Left lung (tissue), 10 donors: Measurements from ENCODE around the gene HAO1. TPM values are rescaled to one million over a fixed set of nuclear protein-coding genes. Genes with fewer than 3 reads are reported as not detected.

Experiments used
- ATAC-seq: fragments of 200-7000 bp; cut with Tn5 transposase; one replicate; pipeline ENCODE4 v1.9.1; 2020; ENCODE audit warnings: moderate library complexity
- DNase-seq, 4 donors: peaks; one replicate each; pipeline ENCODE4 v3.0.0-alpha.2; 2013 to 2020
- H3K27ac ChIP-seq, 2 donors: fragments of 200-600 bp; sonication (generic) in 1 of 2; one replicate each; pipeline versions ENCODE4 v1.5.0 to v1.8.0; 2020 to 2021
- H3K27me3 ChIP-seq, 2 donors: fragments of 200-600 bp; sonication (generic) in 1 of 2; one replicate each; pipeline versions ENCODE4 v1.5.0 to v1.8.0; 2020 to 2021
- H3K36me3 ChIP-seq, 2 donors: fragments of 200-600 bp; sonication (generic) in 1 of 2; one replicate each; pipeline versions ENCODE4 v1.5.0 to v1.8.0; 2020 to 2021
- H3K4me1 ChIP-seq, 2 donors: fragments of 200-600 bp; one replicate each; pipeline ENCODE4 v1.8.0; 2021
- H3K4me3 ChIP-seq, 2 donors: fragments of 200-600 bp; sonication (generic) in 1 of 2; one replicate each; pipeline versions ENCODE4 v1.5.0 to v1.8.0; 2020 to 2021; ENCODE audit warnings: mild to moderate bottlenecking in 1 of 2
- H3K9me3 ChIP-seq, 2 donors: fragments of 200-600 bp; sonication (generic) in 1 of 2; one replicate each; pipeline versions ENCODE4 v1.5.0 to v1.8.0; 2020 to 2021
- CTCF ChIP-seq, 2 donors: fragments of 200-600 bp; sonication (generic) in 1 of 2; IDR thresholded peaks; one replicate each; pipeline versions ENCODE4 v1.5.0 to v1.8.0; 2021; ENCODE audit warnings: antibody characterized with exemption in 2 of 2
- intact Hi-C, 2 donors: fragments of 100-400 bp; cut with DNase I; formaldehyde crosslinking; loops; one replicate each; pipeline versions ENCODE4 v1.11.2 to v1.14.2; 2022
- polyA plus RNA-seq, 6 donors: library from polyadenylated mRNA; unstranded; fragments of 120-200 nt; gene quantifications; one replicate each; pipeline ENCODE4 v1.2.1, GENCODE V29; 2013; ENCODE audit not compliant: insufficient read length in 6 of 6
- total RNA-seq, 2 donors: library from RNA; stranded (reverse); fragmentation: NEBNext Ultra II Directional; extraction: Animal tissue kit (Norgen Biotek cat#: 25700); gene quantifications; one replicate each; pipeline ENCODE4 v1.2.1, GENCODE V29; 2021
- donor health status: DM: no; HTN: yes; CAD: no.
- donor health status: DM: no; HTN: no; CAD: no.

HAO1 gene
- total and polyA plus RNA-seq, 8 donors, result not detected

- Histone ChIP-seq H3K27me3 (no peaks in the 10 kb centered on the region), H3K4me3 (no peak overlapping the region), H3K36me3 (no peaks in the 10 kb centered on the region), H3K4me1 (no peaks in the 10 kb centered on the region), H3K27ac (no peak overlapping the region), H3K9me3 (no peaks in the 10 kb centered on the region)
- intact Hi-C loops, result no loop called here
- ATAC-seq (no peak), DNase-seq (no peak)
- TF ChIP-seq CTCF (IDR thresholded peaks at IDR 0.05), result no peak
These were observed 27.7 kb downstream of the HAO1 start for GRCh38 chr20:7912551-7912950.

GRCh38 chr20:7911586-7912330, 28.5 kb downstream of the HAO1 start:
- no peak for TF ChIP-seq CTCF (IDR thresholded peaks at IDR 0.05)
- Histone ChIP-seq H3K27me3 (no peaks in the 10 kb centered on the region), H3K4me1 (no peaks in the 10 kb centered on the region), H3K36me3 (no peaks in the 10 kb centered on the region), H3K27ac (no peak overlapping the region), H3K4me3 (no peak overlapping the region), H3K9me3 (no peaks in the 10 kb centered on the region)
- ATAC-seq, result no peak
- intact Hi-C loops, result no loop called here
- no peak for DNase-seq

GRCh38 chr20:7908905-7909304, 31.4 kb downstream of the HAO1 start:
- H3K4me1 ChIP-seq, result no peaks in the 10 kb centered on the region
- no peak overlapping the region for H3K4me3 ChIP-seq
- H3K36me3 ChIP-seq, result no peaks in the 10 kb centered on the region
- DNase-seq (no peak), ATAC-seq (no peak)
- no peak for TF ChIP-seq CTCF (IDR thresholded peaks at IDR 0.05)
- no peaks in the 10 kb centered on the region for H3K9me3 ChIP-seq
- intact Hi-C loops, result no loop called here
- no peaks in the 10 kb centered on the region for H3K27me3 ChIP-seq
- no peak overlapping the region for H3K27ac ChIP-seq

GRCh38 chr20:7903429-7903828, 36.8 kb downstream of the HAO1 start:
- DNase-seq (no peak), ATAC-seq (no peak)
- intact Hi-C loops, result no loop called here
- no peak for TF ChIP-seq CTCF (IDR thresholded peaks at IDR 0.05)
- Histone ChIP-seq H3K4me1 (no peaks in the 10 kb centered on the region), H3K36me3 (no peaks in the 10 kb centered on the region), H3K27me3 (no peaks in the 10 kb centered on the region), H3K4me3 (no peak overlapping the region), H3K27ac (no peak overlapping the region), H3K9me3 (no peaks in the 10 kb centered on the region)

- Histone ChIP-seq H3K4me3 (no peak overlapping the region), H3K27ac (no peak overlapping the region), H3K27me3 (no peaks in the 10 kb centered on the region), H3K4me1 (no peaks in the 10 kb centered on the region), H3K9me3 (no peaks in the 10 kb centered on the region), H3K36me3 (no peaks in the 10 kb centered on the region)
- ATAC-seq (no peak), DNase-seq (no peak)
- no peak for TF ChIP-seq CTCF (IDR thresholded peaks at IDR 0.05)
- intact Hi-C loops, result no loop called here
These were observed 37.4 kb downstream of the HAO1 start for GRCh38 chr20:7902879-7903278.
